GM13976 (cell line): ENCODE measurements around the gene LRRC45.

Experiments used
- DNase-seq: peaks from one replicate; pipeline ENCODE4 v3.0.0; 2012; ENCODE audit warnings: low spot score
- in situ Hi-C: fragments of 300-500 bp; cut with MboI; formaldehyde crosslinking; loops from one replicate; pipeline ENCODE4 v1.12.0; 2022; ENCODE audit warnings: low sequenced_read_pairs, mixed read lengths, inconsistent platforms; ENCODE audit not compliant: unreplicated experiment
- TF ChIP-seq, protein P1 (sequence below): IDR thresholded peaks from 2 replicates; pipeline ENCODE4 v1.5.1; 2012; ENCODE audit warnings: borderline replicate concordance, mild to moderate bottlenecking; ENCODE audit not compliant: insufficient read depth; ENCODE audit errors: extremely low read depth, missing control alignments, control extremely low read depth

Gene LRRC45

DNA sequence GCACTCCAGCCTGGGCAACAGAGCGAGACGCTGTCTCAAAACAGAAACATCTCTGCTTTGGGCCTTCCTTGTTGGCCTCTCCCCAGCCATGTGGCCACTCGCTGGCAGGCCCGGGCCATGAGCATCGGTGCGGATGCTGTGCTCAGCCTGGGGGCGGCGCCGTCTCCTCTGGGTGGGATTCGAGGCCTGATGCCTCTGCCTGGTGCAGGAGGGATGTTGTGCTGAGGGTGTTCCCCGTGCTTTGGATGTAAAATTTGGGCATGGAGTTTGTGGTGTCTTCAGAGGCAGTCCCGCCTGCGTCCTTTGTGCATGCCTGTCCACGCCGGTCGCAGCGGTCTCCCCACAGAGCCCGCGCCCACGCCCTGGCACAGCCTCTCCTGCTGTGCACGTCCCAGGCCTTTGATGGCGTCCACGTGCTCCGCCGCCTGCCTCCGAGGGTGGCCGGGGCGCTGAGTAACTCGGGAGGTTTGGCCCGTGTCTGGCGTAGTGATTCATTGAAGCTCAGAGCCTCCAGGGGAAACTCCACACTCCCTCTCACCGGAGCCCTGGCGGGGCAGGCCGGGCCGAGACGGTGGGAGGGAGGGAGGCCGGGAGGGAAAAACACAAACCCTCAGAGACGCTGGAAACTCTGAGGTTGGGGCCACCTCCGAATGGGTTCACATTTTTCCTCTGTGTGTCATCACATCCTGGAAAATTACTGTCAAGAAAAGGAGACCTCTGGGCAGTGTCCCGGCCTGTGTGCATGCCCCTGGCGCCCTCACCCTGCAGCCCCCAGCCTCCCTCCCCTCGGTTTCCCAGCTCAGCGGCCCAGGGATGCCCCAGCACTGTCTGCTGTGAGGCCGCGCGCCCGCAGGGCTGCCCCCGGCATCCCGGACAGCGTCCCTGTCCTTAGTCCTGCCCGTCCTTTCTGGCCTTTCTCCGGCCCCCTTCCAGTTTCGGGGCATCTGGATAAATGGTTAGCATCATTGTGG lies 19.4 kb upstream of the LRRC45 start:
- in situ Hi-C loops: no loop called here
- TF ChIP-seq, protein P1, sequence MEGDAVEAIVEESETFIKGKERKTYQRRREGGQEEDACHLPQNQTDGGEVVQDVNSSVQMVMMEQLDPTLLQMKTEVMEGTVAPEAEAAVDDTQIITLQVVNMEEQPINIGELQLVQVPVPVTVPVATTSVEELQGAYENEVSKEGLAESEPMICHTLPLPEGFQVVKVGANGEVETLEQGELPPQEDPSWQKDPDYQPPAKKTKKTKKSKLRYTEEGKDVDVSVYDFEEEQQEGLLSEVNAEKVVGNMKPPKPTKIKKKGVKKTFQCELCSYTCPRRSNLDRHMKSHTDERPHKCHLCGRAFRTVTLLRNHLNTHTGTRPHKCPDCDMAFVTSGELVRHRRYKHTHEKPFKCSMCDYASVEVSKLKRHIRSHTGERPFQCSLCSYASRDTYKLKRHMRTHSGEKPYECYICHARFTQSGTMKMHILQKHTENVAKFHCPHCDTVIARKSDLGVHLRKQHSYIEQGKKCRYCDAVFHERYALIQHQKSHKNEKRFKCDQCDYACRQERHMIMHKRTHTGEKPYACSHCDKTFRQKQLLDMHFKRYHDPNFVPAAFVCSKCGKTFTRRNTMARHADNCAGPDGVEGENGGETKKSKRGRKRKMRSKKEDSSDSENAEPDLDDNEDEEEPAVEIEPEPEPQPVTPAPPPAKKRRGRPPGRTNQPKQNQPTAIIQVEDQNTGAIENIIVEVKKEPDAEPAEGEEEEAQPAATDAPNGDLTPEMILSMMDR: no peak
- DNase-seq: no peak

DNA sequence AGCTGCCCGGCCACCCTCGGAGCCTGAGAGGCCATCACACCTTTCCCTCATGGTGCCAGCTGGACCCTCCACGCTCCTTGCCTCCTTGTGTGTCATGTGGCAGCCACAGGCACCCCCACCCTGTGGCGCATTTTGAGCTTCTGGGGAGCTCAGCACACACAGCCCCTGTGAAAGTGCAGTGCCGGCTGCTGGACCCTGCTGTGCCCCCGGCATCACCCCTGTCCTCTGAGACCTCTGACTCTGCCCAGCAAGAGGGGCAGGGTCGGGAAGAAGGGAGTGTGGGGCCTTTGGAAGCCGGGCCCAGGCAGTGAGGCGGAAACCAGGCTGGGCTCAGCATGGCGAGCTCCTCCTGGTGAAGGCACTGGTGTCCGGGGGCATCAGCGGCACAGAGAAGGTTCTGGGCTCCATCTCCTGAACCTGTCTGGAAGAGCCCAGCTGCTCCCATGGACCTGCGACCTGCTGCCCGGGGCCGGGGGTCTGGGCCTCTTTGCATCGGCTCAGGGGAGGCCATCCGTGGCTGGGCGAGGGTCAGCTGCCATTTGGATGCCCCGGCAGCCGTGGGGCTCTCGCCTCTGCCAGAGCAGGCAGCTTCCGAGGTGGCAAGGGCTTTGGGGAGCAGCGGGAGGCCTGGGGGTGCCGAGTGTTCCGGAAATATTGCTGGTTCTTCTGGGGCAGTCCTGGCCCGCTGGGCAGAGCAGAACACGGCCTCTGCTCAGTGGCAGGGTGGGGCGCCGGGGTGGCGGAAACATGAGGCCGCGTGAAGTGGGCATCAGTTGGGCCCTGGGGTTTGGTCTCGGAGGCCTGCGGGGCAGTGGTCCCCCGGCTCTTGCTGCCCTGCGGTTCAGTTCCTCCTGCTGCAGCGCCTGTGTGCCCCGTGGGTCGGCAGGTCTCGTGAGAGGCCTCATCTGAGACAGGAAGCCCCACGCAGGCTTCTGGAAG lies 18.3 kb upstream of the LRRC45 start:
- DNase-seq: no peak
- in situ Hi-C loops: no loop called here
- TF ChIP-seq, protein P1: no peak

DNA sequence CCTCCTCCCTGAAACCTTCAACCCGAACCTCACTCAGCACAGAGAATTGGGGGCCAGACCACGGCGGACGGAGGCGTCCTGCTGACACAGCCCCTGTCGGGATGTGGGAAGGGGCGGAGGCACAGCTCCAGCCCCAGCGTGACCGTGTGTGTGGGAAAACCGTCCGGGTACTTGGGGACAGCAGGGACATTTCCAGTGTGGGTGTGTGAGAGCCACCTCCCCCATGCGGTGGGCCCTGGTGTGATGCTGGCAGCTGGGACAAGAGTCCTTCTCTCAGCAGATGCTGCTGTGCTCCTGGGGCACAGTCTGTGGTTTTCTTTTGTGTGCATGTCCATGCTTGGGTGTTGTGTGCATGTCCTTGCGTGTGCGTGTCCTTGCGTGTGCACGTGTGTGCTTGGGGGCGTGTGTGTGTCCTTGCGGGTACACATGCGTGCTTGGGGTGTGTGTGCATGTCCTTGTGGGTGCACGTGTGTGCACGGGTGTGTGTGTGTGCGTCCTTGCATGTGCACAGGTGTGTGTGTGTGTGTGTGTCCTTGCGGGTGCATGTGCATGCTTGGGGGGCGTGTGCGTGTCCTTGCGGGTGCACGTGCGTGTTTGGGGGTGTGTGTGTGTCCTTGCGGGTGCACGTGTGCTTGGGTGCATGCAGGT lies 17.3 kb upstream of the LRRC45 start:
- TF ChIP-seq, protein P1: no peak

DNA sequence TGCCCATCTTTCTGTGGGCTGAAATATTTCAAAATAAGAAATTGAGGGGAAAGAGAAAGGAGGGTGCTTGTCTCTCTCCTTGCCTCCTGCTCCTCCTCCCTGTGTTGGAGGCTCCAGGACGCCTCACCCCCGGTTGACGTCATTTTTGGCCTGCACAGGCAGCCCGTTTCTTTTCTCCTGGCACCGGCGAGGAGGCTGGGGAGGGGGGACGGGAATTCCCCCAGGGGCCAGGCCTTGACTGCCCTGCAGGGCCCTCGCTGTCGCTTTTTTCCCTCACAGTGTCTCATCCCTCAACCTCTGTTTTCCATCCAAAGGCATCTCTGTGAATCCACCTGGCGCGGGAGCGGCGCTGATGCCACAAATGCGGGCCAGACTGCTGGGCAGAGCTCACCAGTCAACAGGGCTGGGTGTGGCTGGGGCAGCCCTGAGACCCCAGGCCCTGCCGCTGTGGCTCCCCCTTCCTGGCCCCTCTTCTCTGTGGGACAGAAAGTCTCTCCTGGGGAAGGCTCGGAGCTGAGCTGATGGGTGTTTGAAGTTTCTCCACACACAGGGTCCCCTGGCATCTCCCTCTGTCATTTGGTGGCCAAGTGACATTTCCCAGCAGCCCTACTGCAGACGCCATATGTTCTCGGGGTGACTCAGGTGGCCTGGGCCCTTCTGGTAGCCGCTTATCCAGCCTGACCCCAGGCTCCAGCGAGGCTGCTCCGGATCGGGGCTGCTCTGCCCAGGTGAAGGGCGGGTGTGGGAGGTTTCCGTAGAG lies 16.5 kb upstream of the LRRC45 start:
- TF ChIP-seq, protein P1: no peak
- in situ Hi-C loops: no loop called here
- no peak for DNase-seq

More for the DNA sequence above, 17.3 kb upstream of the LRRC45 start:
- in situ Hi-C loops: no loop called here
- DNase-seq: no peak

DNA sequence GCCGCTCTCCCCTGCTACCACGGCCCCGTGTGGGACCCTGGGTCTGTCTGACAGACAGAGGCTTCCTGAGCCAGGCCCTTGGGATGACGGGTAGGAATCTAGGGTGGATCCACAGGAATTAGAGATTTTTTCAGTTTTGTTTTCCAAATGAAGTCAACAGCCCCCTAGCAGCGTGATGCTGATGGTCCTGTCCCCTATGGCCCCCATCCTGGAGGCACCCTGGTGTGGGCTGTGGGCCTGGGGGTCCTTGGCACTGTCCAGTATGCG lies 15.9 kb upstream of the LRRC45 start:
- in situ Hi-C loops: no loop called here
- TF ChIP-seq, protein P1: no peak
- DNase-seq: no peak
